Adrenal gland (tissue), 12 donors: ENCODE measurements around the gene FBXO33. TPM values are rescaled to one million over a fixed set of nuclear protein-coding genes. Genes with fewer than 3 reads are reported as not detected.
A peak's percentile ranks its signal among the peaks of the same experiment; 100 is the strongest.

Experiments used
- DNase-seq, 7 donors: peaks; one replicate each; pipeline ENCODE4 v3.0.0-alpha.2; 2019 to 2020
- H3K27ac ChIP-seq, 5 donors: fragments of 200-600 bp; sonication (generic) in 4 of 5; 1 replicate in 3 of 5; 2 replicates in 2 of 5; pipeline versions ENCODE4 v1.5.1 to v1.8.0; 2016 to 2020; ENCODE audit warnings: mild to moderate bottlenecking in 1 of 5
- H3K27me3 ChIP-seq: fragments of 200-600 bp; 2 replicates; pipeline ENCODE4 v1.8.0; 2021
- H3K36me3 ChIP-seq, 2 donors: fragments of 200-600 bp; replicated peaks in 1 of 2; 1 replicate in 1 of 2; 2 replicates in 1 of 2; pipeline versions ENCODE4 v1.5.1 to v1.8.0; 2018 to 2022
- H3K4me1 ChIP-seq, 2 donors: fragments of 200-600 bp; replicated peaks in 1 of 2; 1 replicate in 1 of 2; 2 replicates in 1 of 2; pipeline versions ENCODE4 v1.5.1 to v1.8.0; 2018 to 2021
- H3K4me3 ChIP-seq, 4 donors: fragments of 200-600 bp; sonication (generic) in 3 of 4; one replicate each; pipeline ENCODE4 v1.5.1; 2016 to 2018
- H3K9me3 ChIP-seq, 3 donors: fragments of 200-600 bp; sonication (generic) in 1 of 3; replicated peaks in 1 of 3; 1 replicate in 2 of 3; 2 replicates in 1 of 3; pipeline versions ENCODE4 v1.5.1 to v1.8.0; 2016 to 2021
- CTCF ChIP-seq, 6 experiments: fragments of 450-650 bp in 4 of 6; fragments of 200-600 bp in 2 of 6; sonication (generic) in 1 of 6; IDR thresholded peaks; 1 replicate in 5 of 6; 2 replicates in 1 of 6; pipeline versions ENCODE4 v1.5.1 to v1.8.0; 2016 to 2021; ENCODE audit warnings: antibody characterized with exemption in 6 of 6, mild to moderate bottlenecking in 2 of 6, moderate library complexity in 1 of 6
- POLR2A ChIP-seq, 2 donors: fragments of 450-650 bp; IDR thresholded peaks; one replicate each; pipeline ENCODE4 v1.6.1; 2017; ENCODE audit warnings: antibody characterized with exemption in 2 of 2, mild to moderate bottlenecking in 2 of 2, moderate library complexity in 1 of 2
- WGBS, 4 donors: extraction: QIAGEN DNeasy Blood & Tissue Kit in 2 of 4; methylation state at CpG; one replicate each; pipeline versions ENCODE4 v1.1.5 to v1.1.7; 2013 to 2017; 5-methylcytosine and 5-hydroxymethylcytosine counted together
- intact Hi-C, 2 donors: fragments of 100-400 bp; cut with DNase I; formaldehyde crosslinking; loops; one replicate each; pipeline versions ENCODE4 v1.14.1 to v1.15.0; 2022 to 2023
- polyA plus RNA-seq, 3 donors: library from polyadenylated mRNA; stranded (reverse); fragments of 200-250 nt in 2 of 3; fragments of 350-450 nt in 1 of 3; fragmentation: Illumina TruSeq in 1 of 3; extraction: RNeasy Lipid Tissue Mini Kit (QIAGEN cat#74804) in 1 of 3; gene quantifications; one replicate each; pipeline ENCODE4 v1.2.3, GENCODE V29; 2013 to 2014
- total RNA-seq, 9 donors: library from RNA; depleted of rRNA in 4 of 9; stranded (reverse); fragments of >200 nt in 4 of 9; fragments of 120-200 nt in 1 of 9; fragmentation: NEBNext Ultra II Directional in 1 of 9; extraction: Animal tissue kit (Norgen Biotek cat#: 25700) in 1 of 9; gene quantifications; one replicate each; pipeline versions ENCODE4 v1.1.0 to v1.2.4, GENCODE V29; 2013 to 2023
- donor health status: healthy with polysubstance abuse.
- donor health status: Bipolar disorder and iron deficiency.
- donor health status: DM: yes; HTN: yes; CAD: no.
- donor health status: DM: no; HTN: no; CAD: no.
- donor health status: DM: no; HTN: no; CAD: no.
- donor health status: DM: yes; HTN: yes; CAD: no.

FBXO33 gene
- total and polyA plus RNA-seq, 12 donors: 6.0 to 23.2 (median 17.8) TPM

- H3K36me3 ChIP-seq: no peaks in the 10 kb centered on the region
- H3K4me3 ChIP-seq: peak overlapping the region; percentile 62 to 90 (median 86)
- no peaks in the 10 kb centered on the region for H3K27me3 ChIP-seq
- intact Hi-C loops: loop anchor here in 1 of 2 donors (10.0 kb wide), 1 partner anchor 257 kb away; the partner anchor contains the start of genes PNN and TRAPPC6B
- H3K4me1 ChIP-seq: peaks cover 26 to 46% of the 10 kb centered on the region in 2 donors
- H3K27ac ChIP-seq: peak overlapping the region; percentile 86 to 100 (median 99)
- TF ChIP-seq POLR2A (IDR thresholded peaks at IDR 0.05) (peak; percentile 81 to 95), CTCF (IDR thresholded peaks at IDR 0.05) (no peak)
- WGBS, 4 donors: 0 to 1% (median 0%) methylated on average over 13 to 81 of the region's 81 CpGs
- H3K9me3 ChIP-seq: no peaks in the 10 kb centered on the region
- peak; percentile 45 to 79 (median 59) for DNase-seq
These were observed 636 bp downstream of the FBXO33 start for GRCh38 chr14:39431416-39432178.

- 3 to 6% (median 4%) methylated on average over 19 of the region's 19 CpGs for WGBS, 4 donors
- Histone ChIP-seq H3K4me3 (peak overlapping the region; percentile 31 to 90 (median 86)), H3K36me3 (no peaks in the 10 kb centered on the region), H3K27me3 (no peaks in the 10 kb centered on the region), H3K27ac (peak overlapping the region in 4 of 5 donors; percentile 99 to 100 (median 100)), H3K9me3 (no peaks in the 10 kb centered on the region), H3K4me1 (peaks cover 33 to 53% of the 10 kb centered on the region in 2 donors)
- intact Hi-C loops: loop anchor here in 1 of 2 donors (10.0 kb wide), 1 partner anchor 256 kb away; the partner anchor contains the start of genes PNN and TRAPPC6B
- DNase-seq: peak in 1 of 7 donors; percentile 23
- TF ChIP-seq POLR2A (IDR thresholded peaks at IDR 0.05): no peak
- TF ChIP-seq CTCF (IDR thresholded peaks at IDR 0.05): no peak
These were observed 1.3 kb downstream of the FBXO33 start for GRCh38 chr14:39430762-39431415.

- TF ChIP-seq POLR2A (IDR thresholded peaks at IDR 0.05) (no peak), CTCF (IDR thresholded peaks at IDR 0.05) (no peak)
- intact Hi-C loops: loop anchor here in 1 of 2 donors (10.0 kb wide), 1 partner anchor 53 kb away; no protein-coding TSS in a partner anchor
These were observed 4.1 kb downstream of the FBXO33 start for GRCh38 chr14:39428118-39428517.

GRCh38 chr14:39426605-39427004 lies 5.6 kb downstream of the FBXO33 start:
- Histone ChIP-seq H3K4me1 (peaks cover 25 to 69% of the 10 kb centered on the region in 2 donors), H3K27me3 (no peaks in the 10 kb centered on the region), H3K9me3 (no peaks in the 10 kb centered on the region), H3K36me3 (no peaks in the 10 kb centered on the region), H3K27ac (peak overlapping the region in 1 of 5 donors; percentile 28), H3K4me3 (no peak overlapping the region)
- DNase-seq: no peak
- TF ChIP-seq POLR2A (IDR thresholded peaks at IDR 0.05) (peak in 1 of 2 donors; percentile 16), CTCF (IDR thresholded peaks at IDR 0.05) (peak in 5 of 6 experiments; percentile 20 to 50 (median 40))
- intact Hi-C loops: loop anchor here in 1 of 2 donors (10.0 kb wide), 1 partner anchor 52 kb away; no protein-coding TSS in a partner anchor
- WGBS, 4 donors: 28 to 33% (median 32%) methylated on average over 7 of the region's 7 CpGs

More at GRCh38 chr14:39428118-39428517, 4.1 kb downstream of the FBXO33 start:
- no peaks in the 10 kb centered on the region for H3K27me3 ChIP-seq
- DNase-seq: no peak
- H3K36me3 ChIP-seq: no peaks in the 10 kb centered on the region
- H3K9me3 ChIP-seq: no peaks in the 10 kb centered on the region
- H3K4me3 ChIP-seq: no peak overlapping the region
- WGBS, 4 donors: 89 to 94% (median 90%) methylated on average over 8 of the region's 8 CpGs
- peaks cover 26 to 62% of the 10 kb centered on the region in 2 donors for H3K4me1 ChIP-seq
- no peak overlapping the region for H3K27ac ChIP-seq
